ENCODE measurements around the gene PIH1D1. TPM values are rescaled to one million over a fixed set of nuclear protein-coding genes. Genes with fewer than 3 reads are reported as not detected.

The PIH1D1 gene
- 130 and 147 TPM in 2 replicates for total RNA-seq

DNA sequence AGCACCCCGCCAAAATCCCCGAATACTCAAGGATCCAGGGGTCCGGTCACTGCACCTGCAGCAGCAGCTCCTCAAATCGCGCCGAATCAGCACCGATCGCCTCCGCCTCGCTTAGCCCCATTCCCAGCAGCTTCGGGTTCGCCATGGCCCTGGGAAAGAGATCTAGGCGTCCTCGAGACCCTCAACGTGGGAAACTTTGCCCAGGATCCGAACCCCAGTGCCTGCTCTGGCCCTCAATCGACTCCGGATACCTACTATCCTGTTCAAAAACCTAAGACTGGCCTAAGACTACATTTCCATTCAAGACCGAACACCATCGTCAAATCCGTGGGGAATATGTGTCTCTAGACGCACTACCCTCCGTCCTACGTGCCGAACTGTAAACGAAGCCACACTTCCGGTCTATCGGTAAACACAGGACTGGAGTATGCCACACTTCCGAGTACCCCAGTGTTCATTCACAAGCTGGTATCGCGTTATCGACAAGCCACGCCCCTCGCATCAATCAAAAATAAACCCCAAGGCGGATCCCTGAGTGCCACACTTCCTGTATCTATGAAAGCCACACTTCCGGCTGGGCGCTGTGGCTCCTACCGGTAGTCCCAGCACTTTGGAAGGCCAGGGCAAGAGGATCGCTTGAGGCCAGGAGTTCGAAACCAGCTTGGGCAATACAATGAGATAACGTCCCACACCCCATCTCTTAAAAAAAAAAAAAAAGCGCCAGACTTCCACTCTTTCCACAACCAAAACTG, at the start of gene PIH1D1:
Gene PIH1D1, minus strand, starts transcription at position 385 of the 752 bp plus-strand sequence. Its CDS starts 240 bp downstream, at position 145.
- TF ChIP-seq, protein P1, sequence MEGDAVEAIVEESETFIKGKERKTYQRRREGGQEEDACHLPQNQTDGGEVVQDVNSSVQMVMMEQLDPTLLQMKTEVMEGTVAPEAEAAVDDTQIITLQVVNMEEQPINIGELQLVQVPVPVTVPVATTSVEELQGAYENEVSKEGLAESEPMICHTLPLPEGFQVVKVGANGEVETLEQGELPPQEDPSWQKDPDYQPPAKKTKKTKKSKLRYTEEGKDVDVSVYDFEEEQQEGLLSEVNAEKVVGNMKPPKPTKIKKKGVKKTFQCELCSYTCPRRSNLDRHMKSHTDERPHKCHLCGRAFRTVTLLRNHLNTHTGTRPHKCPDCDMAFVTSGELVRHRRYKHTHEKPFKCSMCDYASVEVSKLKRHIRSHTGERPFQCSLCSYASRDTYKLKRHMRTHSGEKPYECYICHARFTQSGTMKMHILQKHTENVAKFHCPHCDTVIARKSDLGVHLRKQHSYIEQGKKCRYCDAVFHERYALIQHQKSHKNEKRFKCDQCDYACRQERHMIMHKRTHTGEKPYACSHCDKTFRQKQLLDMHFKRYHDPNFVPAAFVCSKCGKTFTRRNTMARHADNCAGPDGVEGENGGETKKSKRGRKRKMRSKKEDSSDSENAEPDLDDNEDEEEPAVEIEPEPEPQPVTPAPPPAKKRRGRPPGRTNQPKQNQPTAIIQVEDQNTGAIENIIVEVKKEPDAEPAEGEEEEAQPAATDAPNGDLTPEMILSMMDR (conservative IDR thresholded peaks at IDR 0.05; ENCODE audit: low read depth, low read length): peak; percentile 22
- DNase-seq (ENCODE audit: low read depth): peak; percentile 97
- peak within 1 kb of the TSS; percentile 98 for H3K4me3 ChIP-seq (ENCODE audit: low read depth, low read length)

DNA sequence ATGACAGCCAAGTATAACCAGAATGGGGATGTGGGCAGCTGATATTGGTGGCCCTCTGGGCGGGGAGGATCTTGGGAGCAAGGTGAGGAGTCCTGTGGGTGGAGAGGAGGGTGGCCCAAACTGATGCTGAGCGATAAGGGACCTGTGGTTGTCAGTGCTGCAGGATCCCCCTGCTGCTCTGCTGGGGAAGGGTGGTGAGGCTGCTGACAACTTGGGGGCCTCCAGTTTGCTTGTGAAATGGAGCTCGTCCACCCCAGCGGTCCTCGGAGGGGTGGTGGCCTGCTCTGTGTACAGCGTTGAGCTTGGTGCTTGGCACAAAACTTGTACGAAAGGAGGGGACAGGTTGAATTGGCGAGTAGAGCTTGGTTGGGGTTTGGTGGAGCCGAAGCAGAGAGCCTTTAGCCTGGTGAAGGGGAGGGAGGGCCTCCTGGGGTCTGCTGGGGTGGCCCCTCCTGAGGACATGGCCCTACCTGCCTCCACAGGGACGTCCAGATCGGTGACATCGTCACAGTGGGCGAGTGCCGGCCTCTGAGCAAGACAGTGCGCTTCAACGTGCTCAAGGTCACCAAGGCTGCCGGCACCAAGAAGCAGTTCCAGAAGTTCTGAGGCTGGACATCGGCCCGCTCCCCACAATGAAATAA, 47.5 kb upstream of the PIH1D1 start:
- TF ChIP-seq, protein P1 (conservative IDR thresholded peaks at IDR 0.05; ENCODE audit: low read depth, low read length): no peak
- DNase-seq (ENCODE audit: low read depth): no peak
- no peak overlapping the region for H3K4me3 ChIP-seq (ENCODE audit: low read depth, low read length)

DNA sequence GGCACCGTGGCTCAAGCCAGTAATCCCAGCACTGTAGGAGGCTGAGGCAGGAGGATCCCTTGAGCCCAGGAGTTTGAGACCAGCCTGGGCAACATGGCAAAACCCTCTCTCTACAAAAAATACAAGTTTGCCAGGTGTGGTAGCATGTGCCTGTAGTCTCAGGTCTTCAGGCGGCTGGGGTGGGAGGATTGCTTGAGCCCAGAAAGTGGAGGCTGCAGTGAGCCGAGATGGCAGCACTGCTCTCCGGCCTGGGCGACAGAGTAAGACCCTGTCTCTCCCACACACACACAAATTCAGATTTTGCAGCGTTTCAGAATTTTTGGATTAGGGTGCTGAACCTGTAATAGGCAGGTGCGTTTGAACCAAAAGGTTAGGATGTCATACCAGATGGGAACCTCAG, 46.9 kb upstream of the PIH1D1 start:
- H3K4me3 ChIP-seq (ENCODE audit: low read depth, low read length): no peak overlapping the region
- no peak for DNase-seq (ENCODE audit: low read depth)
- TF ChIP-seq, protein P1 (conservative IDR thresholded peaks at IDR 0.05; ENCODE audit: low read depth, low read length): no peak

DNA sequence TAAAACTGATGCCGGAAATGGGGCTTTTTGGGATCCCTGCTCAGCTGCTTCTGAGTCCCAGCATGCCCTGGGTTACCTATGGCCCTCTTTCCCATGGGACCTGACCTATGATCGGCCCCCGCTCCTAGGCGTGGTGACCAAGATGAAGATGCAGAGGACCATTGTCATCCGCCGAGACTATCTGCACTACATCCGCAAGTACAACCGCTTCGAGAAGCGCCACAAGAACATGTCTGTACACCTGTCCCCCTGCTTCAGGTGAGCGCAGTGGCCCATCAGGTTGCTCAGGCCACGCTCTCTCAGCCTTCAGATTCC, 46.1 kb upstream of the PIH1D1 start:
- TF ChIP-seq, protein P1 (conservative IDR thresholded peaks at IDR 0.05; ENCODE audit: low read depth, low read length): no peak
- H3K4me3 ChIP-seq (ENCODE audit: low read depth, low read length): peak overlapping the region; percentile 80
- DNase-seq (ENCODE audit: low read depth): no peak

DNA sequence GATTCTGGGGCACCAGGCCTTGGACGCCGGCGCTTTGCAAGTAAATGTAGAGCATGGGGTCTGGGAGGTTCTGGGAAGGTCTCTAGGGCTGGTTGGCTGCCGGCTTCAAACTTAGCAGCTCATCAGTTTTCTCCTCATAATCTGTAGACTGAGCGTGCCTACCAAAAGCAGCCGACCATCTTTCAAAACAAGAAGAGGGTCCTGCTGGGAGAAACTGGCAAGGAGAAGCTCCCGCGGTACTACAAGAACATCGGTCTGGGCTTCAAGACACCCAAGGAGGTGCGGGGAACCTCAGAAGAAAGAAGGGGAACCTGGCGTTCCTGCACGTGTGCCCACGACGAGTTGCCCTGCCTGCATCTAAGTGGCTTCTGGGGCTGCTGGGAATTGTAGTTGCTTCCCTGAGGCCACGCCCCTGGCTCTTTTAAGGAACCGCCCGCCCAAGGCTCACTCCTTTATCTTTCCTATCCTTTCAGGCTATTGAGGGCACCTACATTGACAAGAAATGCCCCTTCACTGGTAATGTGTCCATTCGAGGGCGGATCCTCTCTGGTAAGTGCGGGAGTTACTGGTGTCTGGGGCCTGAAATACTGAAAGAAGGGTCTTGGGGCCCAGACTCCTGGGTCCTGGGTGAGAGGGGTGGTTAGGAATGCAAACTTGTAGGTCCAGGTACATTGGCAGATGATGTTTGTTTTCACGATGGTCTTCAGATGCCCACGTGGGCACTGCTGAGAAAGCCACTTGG, 45.6 kb upstream of the PIH1D1 start:
- DNase-seq (ENCODE audit: low read depth): no peak
- H3K4me3 ChIP-seq (ENCODE audit: low read depth, low read length): peak overlapping the region; percentile 80

DNA sequence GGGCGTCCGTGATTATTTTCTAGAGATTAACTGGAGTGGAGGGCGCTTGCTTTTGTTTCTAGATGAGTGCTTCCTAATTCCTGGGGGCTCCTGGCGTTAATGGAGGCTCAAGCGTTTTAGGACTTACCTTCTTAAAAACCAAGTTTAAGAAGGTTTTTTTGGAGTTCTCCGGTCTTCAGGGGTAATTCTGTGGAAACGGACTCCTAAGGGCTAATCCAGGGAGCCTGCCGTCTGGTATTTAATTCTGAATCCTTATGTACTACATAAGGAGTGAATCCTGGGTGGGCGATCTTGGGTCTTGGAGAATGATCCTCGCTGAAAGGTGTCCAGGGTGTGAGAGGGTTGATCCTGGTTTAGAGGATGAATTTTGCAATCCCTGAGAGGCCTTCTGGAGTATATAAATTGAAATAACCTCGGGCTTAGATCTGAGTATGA, 45.0 kb upstream of the PIH1D1 start:
- no peak for DNase-seq (ENCODE audit: low read depth)
- peak overlapping the region; percentile 80 for H3K4me3 ChIP-seq (ENCODE audit: low read depth, low read length)
- TF ChIP-seq, protein P1 (conservative IDR thresholded peaks at IDR 0.05; ENCODE audit: low read depth, low read length): no peak

More for the DNA sequence above, 45.6 kb upstream of the PIH1D1 start:
- TF ChIP-seq, protein P1 (conservative IDR thresholded peaks at IDR 0.05; ENCODE audit: low read depth, low read length): no peak

All from epithelial cell of proximal tubule (primary cell).